ENCODE data around the gene ANKRD66. TPM values are rescaled to one million over a fixed set of nuclear protein-coding genes. Genes with fewer than 3 reads are reported as not detected.
"Not testable (repeated sequence)": the region's sequence is repeated elsewhere in the genome, so short reads cannot be mapped to it uniquely, and the experiment has no call there.

Gene ANKRD66
- total and polyA plus RNA-seq, 2 of the 4 experiments (the other 2 are of a cell fraction), result not detected

DNA sequence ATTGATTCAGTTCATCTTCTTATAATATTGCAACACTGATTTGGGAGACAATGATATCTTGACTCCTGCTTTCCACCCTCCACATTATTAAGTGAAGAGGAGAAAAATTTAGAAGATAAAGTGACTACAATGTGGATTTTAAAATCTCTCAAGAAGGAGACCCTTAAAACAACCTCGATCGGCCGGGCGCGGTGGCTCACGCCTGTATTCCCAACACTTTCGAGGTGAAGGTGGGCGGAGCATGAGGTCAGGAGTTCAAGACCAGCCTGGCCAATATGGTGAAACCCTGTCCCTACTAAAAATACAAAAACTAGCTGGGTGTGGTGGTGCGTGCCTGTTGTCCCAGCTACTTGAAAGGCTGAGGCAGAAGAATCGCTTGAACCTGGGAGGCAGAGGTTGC, 17.5 kb downstream of the ANKRD66 start:
- POLR2A ChIA-PET (ENCODE audit: unreplicated experiment); H3K14ac ChIP-seq (replicated peaks; ENCODE audit: low read depth, low read length); CTCF ChIA-PET; H3K79me1 ChIP-seq (ENCODE audit: low read depth in 1 of 2, low read length in 2 of 2); H4K8ac ChIP-seq (ENCODE audit: low read depth in 2 of 2, low read length in 2 of 2); H3K23ac ChIP-seq (ENCODE audit: low read depth, low read length); intact Hi-C loops (cut with micrococcal nuclease); H3K9me3 ChIP-seq (ENCODE audit: control insufficient read depth, insufficient read depth, low read length); in situ Hi-C loops (cut with MboI; ENCODE audit: low sequenced_read_pairs); BruUV-seq (replicated peaks); H2BK120ac ChIP-seq (ENCODE audit: low read depth, low read length); H3K4me3 ChIP-seq (ENCODE audit: insufficient read depth, low read depth, low read length); H3K36me3 ChIP-seq (ENCODE audit: control insufficient read depth, insufficient read depth, low read length); H4K20me1 ChIP-seq (ENCODE audit: insufficient read depth, low read length); H4K91ac ChIP-seq (ENCODE audit: insufficient read depth, low read depth, low read length); H3K4me1 ChIP-seq (ENCODE audit: control insufficient read depth, insufficient read depth, low read length); H2AFZ ChIP-seq (replicated peaks; ENCODE audit: low read length, poor library complexity); H3K18ac ChIP-seq (ENCODE audit: low read depth, low read length); DNase-seq; H2BK20ac ChIP-seq (ENCODE audit: low read depth, low read length); H4K5ac ChIP-seq (ENCODE audit: low read depth, low read length); dilution Hi-C loops (cut with HindIII; ENCODE audit: low sequenced_read_pairs, unreplicated experiment); H3K4me2 ChIP-seq (ENCODE audit: low read depth, low read length); H3K27me3 ChIP-seq (ENCODE audit: control insufficient read depth, insufficient read depth, low read length); ATAC-seq (ENCODE audit: low read depth); H3K27ac ChIP-seq (ENCODE audit: insufficient read depth, low read length); H2AK5ac ChIP-seq (ENCODE audit: low read depth, low read length); H2BK5ac ChIP-seq (ENCODE audit: low read depth, low read length, poor library complexity, severe bottlenecking); H3K9me1 ChIP-seq (ENCODE audit: insufficient read depth, low read length); H3K4ac ChIP-seq (ENCODE audit: low read depth, low read length); H3K9ac ChIP-seq (ENCODE audit: low read depth, low read length); H2BK15ac ChIP-seq (ENCODE audit: low read depth, low read length); H3K56ac ChIP-seq (ENCODE audit: extremely low read depth, insufficient read depth, low read length); H2AK9ac ChIP-seq (replicated peaks; ENCODE audit: low read depth, low read length, poor library complexity): not testable (repeated sequence)
- no CpG with 5 or more reads among the region's 10 CpGs for WGBS, 2 experiments (ENCODE audit: extremely low coverage in 2 of 2, insufficient read length in 1 of 2)
